ENCODE measurements around the gene KTI12.
"Not testable (repeated sequence)": the region's sequence is repeated elsewhere in the genome, so short reads cannot be mapped to it uniquely, and the experiment has no call there.

The KTI12 gene

GRCh38 chr1:52033190-52034049 lies at the start of gene KTI12:
KTI12 (minus strand) TSS chr1:52033810; CDS start chr1:52033761, 49 bp downstream.
- Histone ChIP-seq H3K27ac (peak within 1 kb of the TSS; percentile 78 to 91), H3K4me3 (peak within 1 kb of the TSS; percentile 86)
- no peak for TF ChIP-seq CTCF (IDR thresholded peaks at IDR 0.05)
- peak; percentile 89 for DNase-seq (ENCODE audit: low spot score)

GRCh38 chr1:52080014-52080415 lies 46.4 kb upstream of the KTI12 start:
- no peak for TF ChIP-seq CTCF (IDR thresholded peaks at IDR 0.05)
- Histone ChIP-seq H3K27ac (no peak overlapping the region), H3K4me3 (no peak overlapping the region)
- no peak for DNase-seq (ENCODE audit: low spot score)

- H3K27ac ChIP-seq; H3K4me3 ChIP-seq; DNase-seq (ENCODE audit: low spot score): not testable (repeated sequence)
These were observed 43.7 kb upstream of the KTI12 start for GRCh38 chr1:52077277-52077676.

GRCh38 chr1:52072291-52072690 lies 38.7 kb upstream of the KTI12 start:
- Histone ChIP-seq H3K27ac (no peak overlapping the region), H3K4me3 (no peak overlapping the region)
- DNase-seq (ENCODE audit: low spot score) = no peak
- TF ChIP-seq CTCF (IDR thresholded peaks at IDR 0.05) = no peak

- Histone ChIP-seq H3K4me3 (no peak overlapping the region), H3K27ac (no peak overlapping the region)
- no peak for TF ChIP-seq CTCF (IDR thresholded peaks at IDR 0.05)
- no peak for DNase-seq (ENCODE audit: low spot score)
These were observed 37.1 kb upstream of the KTI12 start for GRCh38 chr1:52070704-52071103.

- DNase-seq (ENCODE audit: low spot score) = no peak
- TF ChIP-seq CTCF (IDR thresholded peaks at IDR 0.05) = no peak
- no peak overlapping the region for H3K4me3 ChIP-seq
- no peak overlapping the region for H3K27ac ChIP-seq
These were observed 29.6 kb upstream of the KTI12 start for GRCh38 chr1:52063192-52063591.

GRCh38 chr1:52060822-52061221 lies 27.2 kb upstream of the KTI12 start:
- DNase-seq (ENCODE audit: low spot score) = no peak
- no peak for TF ChIP-seq CTCF (IDR thresholded peaks at IDR 0.05)
- H3K27ac ChIP-seq = no peak overlapping the region
- H3K4me3 ChIP-seq = no peak overlapping the region

Measured in coronary artery (tissue), 2 donors.